GM15510 (cell line): Measurements from ENCODE around the gene SLC28A2.

Experiments
- POLR2A ChIP-seq: IDR thresholded peaks from 3 replicates; pipeline ENCODE4 v1.6.1; 2011; ENCODE audit warnings: borderline replicate concordance; ENCODE audit not compliant: insufficient read length; ENCODE audit errors: extremely low read depth

The SLC28A2 gene

GRCh38 chr15:45242289-45242688 lies 9.7 kb upstream of the SLC28A2 start:
- no peak for TF ChIP-seq POLR2A

GRCh38 chr15:45249125-45249780 lies 2.8 kb upstream of the SLC28A2 start:
- no peak for TF ChIP-seq POLR2A

- no peak for TF ChIP-seq POLR2A
Observed at GRCh38 chr15:45253330-45253729, 1.3 kb downstream of the SLC28A2 start.

GRCh38 chr15:45254405-45254804 lies 2.4 kb downstream of the SLC28A2 start:
- TF ChIP-seq POLR2A, result no peak

- no peak for TF ChIP-seq POLR2A
Observed at GRCh38 chr15:45259796-45260195, 7.8 kb downstream of the SLC28A2 start.

GRCh38 chr15:45262906-45263461 lies 10.9 kb downstream of the SLC28A2 start:
- TF ChIP-seq POLR2A, result no peak

GRCh38 chr15:45263854-45264253 lies 11.8 kb downstream of the SLC28A2 start:
- no peak for TF ChIP-seq POLR2A

- TF ChIP-seq POLR2A, result no peak
Observed at GRCh38 chr15:45265506-45265905, 13.5 kb downstream of the SLC28A2 start.

GRCh38 chr15:45268135-45268534 lies 16.1 kb downstream of the SLC28A2 start:
- TF ChIP-seq POLR2A, result no peak

- TF ChIP-seq POLR2A, result no peak
Observed at GRCh38 chr15:45274636-45275380, 22.8 kb downstream of the SLC28A2 start.

- no peak for TF ChIP-seq POLR2A
Observed at GRCh38 chr15:45276831-45277230, 24.8 kb downstream of the SLC28A2 start.

- peak; percentile 83 for TF ChIP-seq POLR2A
Observed at GRCh38 chr15:45279024-45279698, 27.1 kb downstream of the SLC28A2 start.

- no peak for TF ChIP-seq POLR2A
Observed at GRCh38 chr15:45285413-45285812, 33.4 kb downstream of the SLC28A2 start.

- TF ChIP-seq POLR2A, result no peak
Observed at GRCh38 chr15:45287390-45287956, 35.4 kb downstream of the SLC28A2 start.

- no peak for TF ChIP-seq POLR2A
Observed at GRCh38 chr15:45288947-45289346, 36.9 kb downstream of the SLC28A2 start.
